ENCODE data around the gene RALGPS2. TPM values are rescaled to one million over a fixed set of nuclear protein-coding genes. Genes with fewer than 3 reads are reported as not detected.

Gene RALGPS2, protein sequence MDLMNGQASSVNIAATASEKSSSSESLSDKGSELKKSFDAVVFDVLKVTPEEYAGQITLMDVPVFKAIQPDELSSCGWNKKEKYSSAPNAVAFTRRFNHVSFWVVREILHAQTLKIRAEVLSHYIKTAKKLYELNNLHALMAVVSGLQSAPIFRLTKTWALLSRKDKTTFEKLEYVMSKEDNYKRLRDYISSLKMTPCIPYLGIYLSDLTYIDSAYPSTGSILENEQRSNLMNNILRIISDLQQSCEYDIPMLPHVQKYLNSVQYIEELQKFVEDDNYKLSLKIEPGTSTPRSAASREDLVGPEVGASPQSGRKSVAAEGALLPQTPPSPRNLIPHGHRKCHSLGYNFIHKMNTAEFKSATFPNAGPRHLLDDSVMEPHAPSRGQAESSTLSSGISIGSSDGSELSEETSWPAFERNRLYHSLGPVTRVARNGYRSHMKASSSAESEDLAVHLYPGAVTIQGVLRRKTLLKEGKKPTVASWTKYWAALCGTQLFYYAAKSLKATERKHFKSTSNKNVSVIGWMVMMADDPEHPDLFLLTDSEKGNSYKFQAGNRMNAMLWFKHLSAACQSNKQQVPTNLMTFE
- 34.0 TPM for total RNA-seq

DNA sequence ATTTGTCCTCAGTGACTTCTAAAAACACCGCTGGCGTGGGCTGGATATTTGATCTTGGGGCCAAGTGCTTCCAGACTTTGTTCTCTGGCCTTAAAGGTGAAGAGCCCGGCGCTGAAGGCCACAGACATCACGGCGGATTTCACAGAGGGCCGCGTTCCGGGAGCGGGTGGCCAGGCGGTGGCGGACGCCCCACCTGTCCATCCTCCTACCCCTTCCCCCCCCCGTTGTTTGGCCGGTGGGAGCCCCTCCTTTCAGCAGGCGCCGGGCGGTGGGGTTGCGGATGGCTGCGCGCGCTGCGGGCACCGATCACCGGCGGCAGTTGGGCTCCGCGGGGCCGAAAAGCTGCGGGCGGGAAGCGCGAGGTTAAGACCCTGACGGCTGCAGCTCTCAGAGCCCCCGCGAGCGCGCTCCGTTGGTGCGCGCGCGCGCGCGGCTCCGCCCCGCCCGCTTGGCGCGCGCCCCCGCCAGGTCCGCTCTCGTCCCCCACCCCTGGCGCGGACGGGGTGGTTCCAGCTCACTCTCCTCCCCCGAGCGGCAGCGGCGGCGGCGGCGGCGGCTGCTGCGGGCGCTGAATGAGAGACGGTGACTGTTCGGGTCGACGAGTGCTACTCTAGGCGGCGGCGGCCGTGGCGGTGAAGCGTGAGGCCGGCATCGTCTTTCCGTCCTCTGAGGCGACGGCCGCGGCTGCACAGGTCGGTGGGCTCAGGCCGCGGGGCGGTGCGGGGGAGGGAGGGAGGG lies at the start of gene RALGPS2:
Gene RALGPS2, plus strand, starts transcription at position 517 of the 738 bp plus-strand sequence. CDS start 51,521 bp downstream, outside the sequence.
- peaks cover 11% of the 10 kb centered on the region for H3K4me1 ChIP-seq (ENCODE audit: insufficient read depth, low read length)
- no peaks in the 10 kb centered on the region for H3K9me3 ChIP-seq (ENCODE audit: low read depth, low read length)
- peak within 1 kb of the TSS; percentile 86 for H3K4me3 ChIP-seq (ENCODE audit: low read length)
- no peaks in the 10 kb centered on the region for H3K27me3 ChIP-seq (ENCODE audit: insufficient read depth, low read length)

DNA sequence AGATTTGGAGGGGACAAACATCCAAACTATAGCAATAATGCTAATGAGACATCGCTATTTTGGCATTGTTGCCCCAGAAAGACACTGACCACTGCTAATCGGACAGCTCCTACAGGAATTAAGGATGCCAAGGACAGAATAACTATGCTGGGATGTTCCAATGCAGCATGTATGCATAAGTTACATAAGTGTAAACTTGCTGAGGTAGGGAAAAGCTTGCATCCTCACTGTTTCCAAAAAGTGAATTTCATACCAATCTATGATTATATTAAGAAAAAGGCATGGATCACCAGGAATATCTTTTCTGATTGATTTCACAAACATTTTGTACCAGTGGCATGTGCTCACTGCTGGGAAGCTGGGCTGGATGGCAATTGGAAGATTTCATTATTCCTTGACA lies 45.8 kb upstream of the RALGPS2 start:
- no peaks in the 10 kb centered on the region for H3K4me1 ChIP-seq (ENCODE audit: insufficient read depth, low read length)

DNA sequence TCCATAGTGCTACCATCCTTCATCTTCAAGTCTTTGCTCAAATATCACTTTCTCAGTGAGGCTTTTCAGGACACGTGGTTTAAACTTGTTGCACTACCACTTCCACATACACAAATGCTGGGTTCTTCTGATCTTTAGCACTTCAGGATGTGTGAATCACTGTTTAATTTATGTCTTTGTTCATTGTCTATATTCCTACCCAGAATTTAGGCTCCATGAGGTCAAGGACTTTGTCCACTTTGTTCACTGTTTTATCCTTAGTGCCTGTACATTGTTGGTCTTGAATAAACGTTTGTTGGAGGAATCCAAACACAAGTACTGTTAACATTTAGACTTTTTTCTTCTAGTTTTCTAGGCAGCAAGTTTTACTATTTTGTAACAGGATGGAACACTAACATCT lies 42.6 kb upstream of the RALGPS2 start:
- H3K27me3 ChIP-seq (ENCODE audit: insufficient read depth, low read length), result no peaks in the 10 kb centered on the region
- no peaks in the 10 kb centered on the region for H3K4me1 ChIP-seq (ENCODE audit: insufficient read depth, low read length)
- H3K4me3 ChIP-seq (ENCODE audit: low read length), result no peak overlapping the region
- H3K9me3 ChIP-seq (ENCODE audit: low read depth, low read length), result no peaks in the 10 kb centered on the region

More for the DNA sequence above, 45.8 kb upstream of the RALGPS2 start:
- Histone ChIP-seq H3K9me3 (ENCODE audit: low read depth, low read length) (no peaks in the 10 kb centered on the region), H3K27me3 (ENCODE audit: insufficient read depth, low read length) (no peaks in the 10 kb centered on the region), H3K4me3 (ENCODE audit: low read length) (no peak overlapping the region)

DNA sequence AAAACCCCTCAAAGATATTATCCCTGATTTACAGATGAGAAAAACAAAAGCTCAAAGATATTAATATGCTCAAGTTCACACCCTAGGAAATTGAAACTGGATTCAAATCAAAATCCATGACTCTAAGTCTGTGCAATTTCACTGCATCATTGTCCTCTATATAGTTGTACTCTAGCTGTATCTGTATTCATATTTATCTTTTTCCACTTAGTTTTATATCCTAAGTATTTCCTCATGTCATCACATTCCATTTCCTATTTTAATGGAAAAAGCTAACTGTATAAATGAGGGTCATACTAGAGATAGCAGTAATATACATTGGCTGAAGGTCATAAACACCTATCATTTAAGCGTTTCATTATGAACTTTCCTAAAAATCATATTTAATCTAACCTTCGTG lies 42.2 kb upstream of the RALGPS2 start:
- H3K4me3 ChIP-seq (ENCODE audit: low read length), result no peak overlapping the region
- no peaks in the 10 kb centered on the region for H3K4me1 ChIP-seq (ENCODE audit: insufficient read depth, low read length)
- H3K27me3 ChIP-seq (ENCODE audit: insufficient read depth, low read length), result no peaks in the 10 kb centered on the region
- no peaks in the 10 kb centered on the region for H3K9me3 ChIP-seq (ENCODE audit: low read depth, low read length)

DNA sequence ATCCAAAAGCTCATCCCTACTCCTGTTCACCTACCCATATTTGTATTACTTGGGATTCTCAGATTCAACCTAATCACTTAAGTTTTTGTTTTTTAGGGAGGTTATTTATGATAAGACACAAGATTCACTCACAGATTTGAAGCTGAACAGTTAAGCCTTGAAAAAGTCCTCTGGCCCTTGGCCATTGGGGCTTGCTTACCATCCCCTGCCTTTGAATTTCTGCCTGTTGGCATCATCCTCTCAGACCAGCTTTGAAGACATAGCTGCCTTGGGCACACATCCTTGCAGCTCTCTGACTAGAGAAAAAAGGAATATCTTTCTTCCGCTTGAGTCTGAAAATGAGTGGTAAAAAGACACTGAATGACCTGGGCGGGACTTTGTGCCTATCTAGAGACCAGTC lies 41.8 kb upstream of the RALGPS2 start:
- Histone ChIP-seq H3K4me1 (ENCODE audit: insufficient read depth, low read length) (peaks cover 2% of the 10 kb centered on the region), H3K27me3 (ENCODE audit: insufficient read depth, low read length) (no peaks in the 10 kb centered on the region), H3K4me3 (ENCODE audit: low read length) (no peak overlapping the region), H3K9me3 (ENCODE audit: low read depth, low read length) (no peaks in the 10 kb centered on the region)

DNA sequence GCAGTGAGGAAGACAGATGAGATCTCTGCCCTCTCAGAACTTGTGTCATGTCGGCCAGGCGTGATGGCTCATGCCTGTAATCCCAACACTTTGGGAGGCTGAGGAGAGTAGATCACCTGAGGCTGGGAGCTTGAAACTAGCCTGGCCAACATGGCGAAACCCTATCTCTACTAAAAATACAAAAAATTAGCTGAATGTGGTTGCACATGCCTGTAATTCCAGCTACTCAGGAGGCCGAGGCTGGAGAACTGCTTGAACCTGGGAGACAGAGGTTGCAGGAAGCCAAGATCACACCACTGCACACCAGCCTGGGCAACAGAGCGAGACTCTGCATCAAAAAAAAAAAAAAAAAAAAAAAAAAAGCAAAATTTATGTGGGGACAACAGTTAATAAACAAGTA lies 40.9 kb upstream of the RALGPS2 start:
- Histone ChIP-seq H3K9me3 (ENCODE audit: low read depth, low read length) (no peaks in the 10 kb centered on the region), H3K4me3 (ENCODE audit: low read length) (no peak overlapping the region), H3K4me1 (ENCODE audit: insufficient read depth, low read length) (peaks cover 5% of the 10 kb centered on the region), H3K27me3 (ENCODE audit: insufficient read depth, low read length) (no peaks in the 10 kb centered on the region)

DNA sequence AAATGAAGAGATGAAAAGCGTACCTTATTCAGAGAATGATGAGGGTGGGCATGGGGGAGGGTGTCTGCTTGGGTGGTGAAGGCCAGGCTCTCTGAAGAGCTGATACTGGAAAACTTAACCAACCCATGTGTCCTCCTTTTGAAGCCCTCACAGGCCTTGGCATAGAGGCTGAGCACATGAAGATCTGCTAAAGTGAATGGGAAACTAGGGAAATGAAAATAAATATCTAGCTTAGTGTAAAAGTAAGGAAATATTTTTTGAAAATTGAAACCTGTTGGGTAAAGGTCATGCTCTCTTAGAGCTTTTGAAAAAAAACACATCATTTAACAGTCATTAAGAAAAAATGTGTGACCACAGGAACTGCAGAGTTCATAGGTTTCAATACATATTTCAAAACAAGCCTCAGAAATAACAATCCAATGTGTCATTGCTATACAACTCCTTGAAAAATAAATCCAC lies 40.5 kb upstream of the RALGPS2 start:
- H3K4me1 ChIP-seq (ENCODE audit: insufficient read depth, low read length), result peaks cover 5% of the 10 kb centered on the region

DNA sequence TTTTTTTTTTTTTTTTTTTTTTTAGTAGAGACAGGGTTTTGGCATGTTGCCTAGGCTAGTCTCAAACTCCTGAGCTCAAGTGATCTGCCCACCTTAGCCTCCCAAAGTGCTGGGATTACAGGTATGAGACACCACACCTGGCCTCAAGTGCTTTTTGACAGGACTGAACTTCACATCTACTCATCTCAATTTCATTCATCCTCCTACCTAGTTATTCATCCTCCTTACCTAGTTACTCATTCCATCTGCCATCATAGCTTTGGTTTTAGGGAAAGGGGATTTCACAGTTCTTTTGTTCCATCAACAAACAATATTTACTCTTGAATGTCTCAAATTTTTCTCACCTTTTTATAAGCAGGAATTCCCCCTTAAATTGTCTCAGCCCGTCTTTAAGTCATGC lies 38.6 kb upstream of the RALGPS2 start:
- H3K4me3 ChIP-seq (ENCODE audit: low read length), result no peak overlapping the region
- H3K27me3 ChIP-seq (ENCODE audit: insufficient read depth, low read length), result no peaks in the 10 kb centered on the region
- peaks cover 5% of the 10 kb centered on the region for H3K4me1 ChIP-seq (ENCODE audit: insufficient read depth, low read length)
- H3K9me3 ChIP-seq (ENCODE audit: low read depth, low read length), result no peaks in the 10 kb centered on the region

More for the DNA sequence above, 40.5 kb upstream of the RALGPS2 start:
- no peaks in the 10 kb centered on the region for H3K9me3 ChIP-seq (ENCODE audit: low read depth, low read length)
- H3K4me3 ChIP-seq (ENCODE audit: low read length), result no peak overlapping the region
- no peaks in the 10 kb centered on the region for H3K27me3 ChIP-seq (ENCODE audit: insufficient read depth, low read length)

DNA sequence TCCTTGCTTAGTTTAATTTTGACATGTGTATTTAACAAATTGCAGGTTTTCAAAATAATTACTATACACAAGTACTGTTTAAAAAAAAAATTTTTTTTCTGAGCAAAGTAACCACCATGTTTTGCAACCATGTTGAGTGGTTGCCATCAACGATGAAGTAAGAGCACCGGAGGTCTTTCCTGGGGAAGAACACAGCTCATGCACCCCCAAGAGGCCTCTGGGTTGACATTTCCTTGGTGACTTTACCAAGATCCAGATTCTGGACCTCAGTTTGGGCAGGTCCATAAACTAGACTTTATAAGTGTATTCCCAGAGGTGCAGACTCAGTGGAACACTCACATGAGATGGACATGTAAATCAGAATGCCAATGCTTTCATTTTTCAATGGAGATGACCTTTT lies 36.8 kb upstream of the RALGPS2 start:
- no peaks in the 10 kb centered on the region for H3K9me3 ChIP-seq (ENCODE audit: low read depth, low read length)
- H3K27me3 ChIP-seq (ENCODE audit: insufficient read depth, low read length), result no peaks in the 10 kb centered on the region
- no peak overlapping the region for H3K4me3 ChIP-seq (ENCODE audit: low read length)
- H3K4me1 ChIP-seq (ENCODE audit: insufficient read depth, low read length), result peaks cover 12% of the 10 kb centered on the region

DNA sequence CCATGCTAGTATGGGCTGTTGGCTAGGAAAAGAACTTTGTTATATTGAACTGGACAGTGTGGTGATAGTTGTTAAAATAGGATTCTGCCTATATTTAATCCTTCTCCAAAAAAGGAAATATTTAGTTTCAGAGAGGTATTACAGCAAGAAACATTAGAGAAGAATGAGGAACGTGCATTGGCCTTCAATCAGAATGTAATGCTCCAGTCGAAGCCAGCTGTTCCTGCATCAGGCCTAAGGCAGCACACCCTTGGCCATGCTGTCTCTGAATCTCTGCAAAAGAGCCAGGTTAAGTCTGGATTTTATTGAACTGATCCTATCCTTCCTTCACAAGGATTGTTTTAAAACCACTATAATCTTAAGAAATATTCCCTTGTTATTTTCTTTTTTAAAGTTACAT lies 35.3 kb upstream of the RALGPS2 start:
- peaks cover 12% of the 10 kb centered on the region for H3K4me1 ChIP-seq (ENCODE audit: insufficient read depth, low read length)
- H3K4me3 ChIP-seq (ENCODE audit: low read length), result no peak overlapping the region
- no peaks in the 10 kb centered on the region for H3K27me3 ChIP-seq (ENCODE audit: insufficient read depth, low read length)
- H3K9me3 ChIP-seq (ENCODE audit: low read depth, low read length), result no peaks in the 10 kb centered on the region

DNA sequence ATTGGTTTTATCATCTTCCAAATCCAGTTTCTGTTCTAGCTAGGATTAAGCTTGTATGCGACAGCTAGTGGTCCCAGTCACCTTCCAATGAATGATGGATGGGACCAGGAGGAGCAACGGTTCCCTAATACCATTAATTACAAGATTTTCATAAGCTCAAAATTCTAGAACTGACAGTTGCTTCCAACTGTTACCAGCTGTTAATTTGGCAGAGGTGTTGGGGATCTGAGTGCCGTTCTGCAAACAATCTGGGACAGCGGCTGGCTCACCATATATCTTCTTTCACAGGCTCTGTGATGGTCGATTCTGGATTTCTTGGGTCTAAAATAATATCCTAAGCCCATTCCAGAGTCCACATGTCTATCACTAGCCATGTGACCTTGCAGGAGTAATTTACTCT lies 34.5 kb upstream of the RALGPS2 start:
- peaks cover 12% of the 10 kb centered on the region for H3K4me1 ChIP-seq (ENCODE audit: insufficient read depth, low read length)
- no peak overlapping the region for H3K4me3 ChIP-seq (ENCODE audit: low read length)
- no peaks in the 10 kb centered on the region for H3K9me3 ChIP-seq (ENCODE audit: low read depth, low read length)
- H3K27me3 ChIP-seq (ENCODE audit: insufficient read depth, low read length), result no peaks in the 10 kb centered on the region

DNA sequence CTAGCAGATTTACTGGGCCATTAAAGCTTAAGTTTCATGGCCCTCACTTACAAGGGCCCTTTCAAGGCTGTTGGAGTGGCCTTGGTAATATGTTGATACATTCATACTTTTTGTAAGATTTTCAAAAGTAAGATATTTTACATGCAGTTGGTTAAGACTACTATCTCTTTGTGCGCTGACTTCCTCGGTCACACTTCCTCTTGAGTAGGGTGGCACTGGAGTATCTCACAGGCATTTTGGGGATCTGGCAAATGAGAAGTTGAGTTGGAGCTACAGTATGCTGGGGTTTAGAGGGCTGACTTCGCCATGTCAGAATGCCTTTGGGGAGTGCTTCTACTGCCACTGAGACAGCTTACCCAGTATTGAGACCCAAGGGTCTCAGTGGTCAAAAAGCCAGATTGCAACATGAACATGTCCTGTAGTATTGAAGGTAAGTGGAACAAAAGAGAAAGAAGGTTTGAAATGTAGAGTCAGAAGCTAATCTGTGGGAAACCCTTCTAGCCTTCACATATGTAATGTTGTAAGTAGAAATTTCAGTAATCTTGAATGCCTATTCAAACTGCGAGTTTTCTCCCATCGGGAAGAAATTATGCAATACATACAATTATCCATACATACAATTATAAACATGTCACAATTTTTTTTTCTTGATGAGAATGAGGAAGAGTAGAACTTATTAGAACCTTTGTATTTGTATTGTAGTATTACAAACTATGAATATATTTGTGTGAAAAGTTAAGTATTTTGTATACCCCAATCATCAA lies 32.3 kb upstream of the RALGPS2 start:
- Histone ChIP-seq H3K27me3 (ENCODE audit: insufficient read depth, low read length) (no peaks in the 10 kb centered on the region), H3K9me3 (ENCODE audit: low read depth, low read length) (no peaks in the 10 kb centered on the region), H3K4me3 (ENCODE audit: low read length) (no peak overlapping the region), H3K4me1 (ENCODE audit: insufficient read depth, low read length) (peaks cover 12% of the 10 kb centered on the region)

DNA sequence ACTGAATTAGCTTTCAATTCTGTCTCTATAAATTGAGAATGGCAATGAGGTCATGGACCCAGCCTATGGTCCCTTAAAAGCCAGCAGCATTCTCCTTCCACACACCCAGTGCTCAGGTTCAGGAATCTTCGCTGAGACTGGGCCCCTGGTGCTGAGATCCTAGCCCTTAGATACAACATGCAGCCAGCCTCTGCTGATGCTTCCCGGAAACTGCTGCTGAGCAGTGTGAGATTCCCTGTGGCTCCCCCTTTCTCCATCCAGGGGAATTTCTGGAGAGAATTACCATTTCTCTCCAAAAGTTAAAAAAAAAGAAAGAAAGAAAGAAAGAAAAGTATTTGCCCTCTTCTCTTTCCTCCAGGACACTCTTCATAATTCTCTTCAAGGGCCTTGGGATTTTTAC lies 31.7 kb upstream of the RALGPS2 start:
- Histone ChIP-seq H3K27me3 (ENCODE audit: insufficient read depth, low read length) (no peaks in the 10 kb centered on the region), H3K4me1 (ENCODE audit: insufficient read depth, low read length) (peaks cover 9% of the 10 kb centered on the region), H3K4me3 (ENCODE audit: low read length) (no peak overlapping the region), H3K9me3 (ENCODE audit: low read depth, low read length) (no peaks in the 10 kb centered on the region)

DNA sequence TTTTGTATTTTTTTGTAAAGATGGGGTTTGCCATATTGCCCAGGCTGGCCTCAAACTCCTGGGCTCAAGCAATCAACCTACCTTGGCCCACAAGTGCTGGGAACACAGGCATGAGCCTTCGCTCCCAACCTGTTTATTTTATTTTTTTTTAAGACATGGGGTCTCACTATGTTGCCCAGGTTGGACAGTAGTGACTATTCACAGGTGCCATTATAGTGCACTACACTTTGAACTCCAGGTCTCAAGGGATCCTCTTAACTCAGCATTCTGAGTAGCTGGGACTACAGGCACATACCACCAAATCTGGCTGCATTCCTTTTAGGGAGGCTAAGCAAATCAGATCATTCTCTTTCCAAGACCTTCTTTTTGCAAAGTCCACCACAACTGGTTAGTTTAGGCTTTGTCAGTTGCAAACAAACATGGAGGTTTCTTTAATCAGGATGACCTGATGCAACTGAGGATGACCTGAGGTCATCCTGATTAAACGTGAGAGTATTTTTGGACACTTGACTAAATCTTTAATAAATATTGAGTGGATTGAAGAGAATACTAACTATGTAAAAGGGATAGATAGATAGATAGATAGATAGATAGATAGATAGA lies 30.0 kb upstream of the RALGPS2 start:
- H3K4me3 ChIP-seq (ENCODE audit: low read length), result no peak overlapping the region
- no peaks in the 10 kb centered on the region for H3K27me3 ChIP-seq (ENCODE audit: insufficient read depth, low read length)
- peaks cover 7% of the 10 kb centered on the region for H3K4me1 ChIP-seq (ENCODE audit: insufficient read depth, low read length)
- no peaks in the 10 kb centered on the region for H3K9me3 ChIP-seq (ENCODE audit: low read depth, low read length)
